Glutamatergic neuron (in vitro differentiated cells): ENCODE data around the gene LMNTD1. TPM values are rescaled to one million over a fixed set of nuclear protein-coding genes. Genes with fewer than 3 reads are reported as not detected.

Experiments
- DNase-seq: peaks from one replicate; pipeline ENCODE4 v3.0.0; 2022
- H3K27ac Mint-ChIP-seq: one replicate; pipeline ENCODE4 v1.8.0; 2020; ENCODE audit warnings: mild to moderate bottlenecking, mixed read lengths, inconsistent platforms; ENCODE audit not compliant: unreplicated experiment
- H3K27me3 Mint-ChIP-seq: one replicate; pipeline ENCODE4 v1.8.0; 2020; ENCODE audit warnings: mild to moderate bottlenecking, moderate library complexity, mixed read lengths, inconsistent platforms; ENCODE audit not compliant: unreplicated experiment
- H3K36me3 Mint-ChIP-seq: one replicate; pipeline ENCODE4 v1.8.0; 2020; ENCODE audit warnings: mild to moderate bottlenecking, mixed read lengths, inconsistent platforms; ENCODE audit not compliant: unreplicated experiment
- H3K4me1 Mint-ChIP-seq: one replicate; pipeline ENCODE4 v1.8.0; 2020; ENCODE audit warnings: mild to moderate bottlenecking, low read depth, mixed read lengths, inconsistent platforms; ENCODE audit not compliant: unreplicated experiment
- H3K4me3 Mint-ChIP-seq: one replicate; pipeline ENCODE4 v1.8.0; 2020; ENCODE audit warnings: mild to moderate bottlenecking, mixed read lengths, inconsistent platforms; ENCODE audit not compliant: unreplicated experiment
- H3K9me3 Mint-ChIP-seq: one replicate; pipeline ENCODE4 v1.8.0; 2020; ENCODE audit warnings: mild to moderate bottlenecking, moderate library complexity, mixed read lengths, inconsistent platforms; ENCODE audit not compliant: unreplicated experiment
- total RNA-seq: library from RNA; stranded (reverse); fragmentation: NEBNext Ultra II Directional; extraction: Animal tissue kit (Norgen Biotek cat#: 25700); gene quantifications from one replicate; pipeline ENCODE4 v1.2.1, GENCODE V29; 2021; ENCODE audit not compliant: unreplicated experiment
- TF ChIP-seq, protein P1 (sequence below): fragments of 200-600 bp; sonication (generic); IDR thresholded peaks from one replicate; pipeline ENCODE4 v1.5.0; 2021; ENCODE audit not compliant: partially characterized antibody, unreplicated experiment

Gene LMNTD1
- total RNA-seq, 1 donor from 2014 or later: 1.1 TPM

DNA sequence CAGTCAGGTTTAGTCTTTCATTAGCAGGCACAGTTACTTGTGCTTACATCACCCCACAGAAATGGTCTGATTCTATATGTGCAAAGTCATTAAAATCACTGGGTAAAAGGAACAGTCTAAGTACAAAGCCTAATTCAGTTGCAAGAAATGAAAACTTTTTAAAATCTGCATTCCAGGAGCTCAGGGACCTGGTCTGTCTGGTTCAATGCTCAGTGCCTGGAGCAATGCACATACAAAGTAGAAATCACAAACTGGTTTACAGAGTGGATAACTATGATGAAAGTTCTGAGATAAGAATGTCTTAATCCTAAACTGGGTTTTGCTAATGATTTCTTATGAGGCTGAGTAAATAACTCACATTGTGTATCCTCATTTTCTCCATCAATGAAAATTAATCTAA, 28.7 kb downstream of the LMNTD1 start:
- Mint-ChIP-seq H3K4me3 (no peak overlapping the region), H3K36me3 (no peaks in the 10 kb centered on the region), H3K4me1 (no peaks in the 10 kb centered on the region), H3K27me3 (no peaks in the 10 kb centered on the region), H3K9me3 (peaks cover 1% of the 10 kb centered on the region), H3K27ac (no peak overlapping the region)
- TF ChIP-seq, protein P1, sequence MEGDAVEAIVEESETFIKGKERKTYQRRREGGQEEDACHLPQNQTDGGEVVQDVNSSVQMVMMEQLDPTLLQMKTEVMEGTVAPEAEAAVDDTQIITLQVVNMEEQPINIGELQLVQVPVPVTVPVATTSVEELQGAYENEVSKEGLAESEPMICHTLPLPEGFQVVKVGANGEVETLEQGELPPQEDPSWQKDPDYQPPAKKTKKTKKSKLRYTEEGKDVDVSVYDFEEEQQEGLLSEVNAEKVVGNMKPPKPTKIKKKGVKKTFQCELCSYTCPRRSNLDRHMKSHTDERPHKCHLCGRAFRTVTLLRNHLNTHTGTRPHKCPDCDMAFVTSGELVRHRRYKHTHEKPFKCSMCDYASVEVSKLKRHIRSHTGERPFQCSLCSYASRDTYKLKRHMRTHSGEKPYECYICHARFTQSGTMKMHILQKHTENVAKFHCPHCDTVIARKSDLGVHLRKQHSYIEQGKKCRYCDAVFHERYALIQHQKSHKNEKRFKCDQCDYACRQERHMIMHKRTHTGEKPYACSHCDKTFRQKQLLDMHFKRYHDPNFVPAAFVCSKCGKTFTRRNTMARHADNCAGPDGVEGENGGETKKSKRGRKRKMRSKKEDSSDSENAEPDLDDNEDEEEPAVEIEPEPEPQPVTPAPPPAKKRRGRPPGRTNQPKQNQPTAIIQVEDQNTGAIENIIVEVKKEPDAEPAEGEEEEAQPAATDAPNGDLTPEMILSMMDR: no peak
- DNase-seq: no peak

DNA sequence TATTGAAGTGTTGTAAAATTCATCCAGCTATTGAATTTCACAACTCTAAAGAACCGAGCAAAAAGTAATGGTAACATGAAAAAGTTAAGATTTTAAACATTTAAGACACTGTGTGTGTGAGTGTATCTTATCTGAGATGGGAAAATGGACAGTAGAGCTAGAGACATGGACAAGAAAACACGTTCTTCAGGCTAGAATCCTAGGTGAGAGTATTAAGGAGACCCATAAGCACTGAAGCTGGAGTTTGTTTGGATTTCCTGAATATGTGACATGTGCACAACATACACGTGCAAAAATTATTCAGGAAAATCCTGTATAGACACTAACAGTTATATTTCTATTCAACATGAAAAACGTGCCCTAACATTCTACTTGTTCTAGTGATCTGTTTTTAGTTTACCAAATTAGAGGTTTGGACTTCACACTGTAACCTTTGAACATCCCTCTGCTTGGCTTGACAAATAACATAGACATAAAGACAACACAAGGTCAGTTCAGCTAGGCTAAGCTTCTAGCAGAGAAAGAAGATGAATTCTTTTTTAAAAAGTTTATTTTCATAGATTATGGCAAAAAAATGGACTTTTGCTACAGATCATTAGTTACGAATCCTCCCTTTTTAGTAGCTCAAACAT, 31.3 kb downstream of the LMNTD1 start:
- no peaks in the 10 kb centered on the region for H3K36me3 Mint-ChIP-seq

DNA sequence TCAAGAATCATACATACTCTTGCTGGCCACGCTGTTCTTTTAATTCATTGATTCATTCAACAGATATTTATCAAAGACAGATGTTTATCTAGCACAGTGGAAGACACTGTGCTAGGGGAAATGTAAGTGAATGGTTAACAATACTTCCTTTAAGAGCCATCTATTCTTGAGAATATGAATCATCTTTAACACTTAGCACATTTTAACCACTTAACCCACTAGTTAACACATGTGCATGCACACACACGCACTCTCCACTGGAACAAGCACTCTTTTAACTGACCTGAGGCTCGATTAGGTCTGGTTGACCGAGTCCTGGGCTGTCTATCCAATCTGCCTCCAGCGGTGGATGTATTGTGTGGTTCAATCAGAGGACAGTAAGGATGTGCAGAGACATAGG, 34.6 kb downstream of the LMNTD1 start:
- Mint-ChIP-seq H3K4me1 (no peaks in the 10 kb centered on the region), H3K27me3 (no peaks in the 10 kb centered on the region), H3K9me3 (no peaks in the 10 kb centered on the region), H3K27ac (no peak overlapping the region), H3K36me3 (no peaks in the 10 kb centered on the region), H3K4me3 (no peak overlapping the region)
- TF ChIP-seq, protein P1: no peak
- DNase-seq: no peak

More for the DNA sequence above, 31.3 kb downstream of the LMNTD1 start:
- H3K27ac Mint-ChIP-seq: no peak overlapping the region
- peaks cover 1% of the 10 kb centered on the region for H3K9me3 Mint-ChIP-seq
- H3K27me3 Mint-ChIP-seq: no peaks in the 10 kb centered on the region
- DNase-seq: no peak
- TF ChIP-seq, protein P1: no peak
- H3K4me1 Mint-ChIP-seq: no peaks in the 10 kb centered on the region
- H3K4me3 Mint-ChIP-seq: no peak overlapping the region

DNA sequence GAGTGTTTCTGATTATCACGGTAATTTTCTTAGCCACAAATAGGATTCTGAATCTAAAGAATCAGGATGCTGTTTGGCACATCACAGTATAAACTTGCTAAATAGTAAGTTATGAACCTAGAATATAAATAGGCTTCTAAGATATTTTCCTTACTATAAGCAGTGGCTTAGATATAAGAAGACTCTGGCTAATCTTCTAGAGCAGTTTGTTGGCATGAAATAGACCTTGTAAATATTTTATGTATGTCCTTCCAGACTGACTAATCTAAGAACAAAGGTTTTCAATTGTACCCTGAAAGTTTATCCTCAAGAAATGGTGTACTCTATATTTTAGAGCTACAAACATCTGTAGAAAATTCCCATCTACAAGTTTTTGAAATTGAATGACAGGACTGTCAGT, 48.3 kb downstream of the LMNTD1 start:
- TF ChIP-seq, protein P1: no peak
- Mint-ChIP-seq H3K4me3 (no peak overlapping the region), H3K9me3 (no peaks in the 10 kb centered on the region), H3K4me1 (no peaks in the 10 kb centered on the region), H3K27ac (no peak overlapping the region), H3K36me3 (no peaks in the 10 kb centered on the region), H3K27me3 (peaks cover 1% of the 10 kb centered on the region)
- DNase-seq: no peak

DNA sequence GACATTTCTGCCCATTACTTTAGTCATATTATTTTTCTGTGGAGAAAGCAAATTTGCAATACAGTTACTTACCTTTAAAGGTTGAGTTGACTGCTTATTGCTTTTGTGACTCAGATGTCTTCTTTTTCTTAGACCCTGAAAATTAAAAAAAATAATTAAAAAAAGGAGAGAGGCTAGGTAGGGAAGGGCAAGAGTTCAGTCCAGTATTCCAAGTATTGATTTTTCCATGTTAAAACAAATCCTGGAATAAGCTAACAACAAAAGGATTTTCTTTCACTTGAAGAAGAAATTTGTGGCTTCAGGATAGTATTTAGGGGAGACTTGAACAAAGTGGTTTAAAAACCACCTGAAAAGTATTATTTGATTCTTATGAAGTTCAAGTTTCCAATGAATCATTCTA, 49.4 kb downstream of the LMNTD1 start:
- H3K4me1 Mint-ChIP-seq: no peaks in the 10 kb centered on the region
- no peak for DNase-seq
- TF ChIP-seq, protein P1: no peak
- no peaks in the 10 kb centered on the region for H3K9me3 Mint-ChIP-seq
- peaks cover 1% of the 10 kb centered on the region for H3K27me3 Mint-ChIP-seq
- H3K36me3 Mint-ChIP-seq: no peaks in the 10 kb centered on the region
- no peak overlapping the region for H3K4me3 Mint-ChIP-seq
- no peak overlapping the region for H3K27ac Mint-ChIP-seq
